ENCODE results near the gene SLC38A1.
A peak's percentile ranks its signal among the peaks of the same experiment; 100 is the strongest.
"Not testable (repeated sequence)": the region's sequence is repeated elsewhere in the genome, so short reads cannot be mapped to it uniquely, and the experiment has no call there.

Gene SLC38A1

DNA sequence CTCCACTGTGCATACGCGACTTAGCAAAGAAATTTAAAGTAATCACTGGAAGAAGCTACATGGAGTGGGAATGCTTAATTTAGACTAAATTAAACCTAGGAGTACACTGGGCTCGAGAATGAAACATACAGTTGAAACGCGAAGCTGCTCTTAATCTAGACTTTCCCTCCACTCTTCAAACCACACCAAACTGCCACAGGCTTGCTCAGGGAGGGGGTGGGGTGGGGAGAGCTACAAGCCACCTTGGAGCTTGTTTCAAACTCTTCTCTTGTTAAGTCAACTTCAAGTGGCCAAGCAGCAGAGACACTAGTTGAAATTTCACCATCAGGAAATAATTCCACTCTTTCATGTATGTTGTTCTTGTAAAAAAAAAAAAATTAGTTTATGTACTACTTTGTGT is 69.9 kb downstream of the SLC38A1 start:
- Histone ChIP-seq H2AFZ (ENCODE audit: low read depth, low read length) (peak overlapping the region; percentile 70), H3K27me3 (ENCODE audit: insufficient read depth, low read length, poor library complexity) (no peaks in the 10 kb centered on the region), H3K36me3 (ENCODE audit: insufficient read depth, low read length) (peaks cover 35% of the 10 kb centered on the region), H3K9ac (ENCODE audit: low read depth, low read length) (peak overlapping the region; percentile 49), H3K27ac (ENCODE audit: low read length) (peak overlapping the region; percentile 90), H3K4me3 (ENCODE audit: low read depth in 1 of 2, low read length in 2 of 2) (no peak overlapping the region; a peak in 1 of 4 replicates), H3K4me1 (ENCODE audit: insufficient read depth, low read length) (peaks cover 21% of the 10 kb centered on the region), H3K4me2 (ENCODE audit: insufficient read depth, low read length) (peak overlapping the region; percentile 39), H4K20me1 (ENCODE audit: insufficient read depth, low read length) (no peaks in the 10 kb centered on the region), H3K79me2 (ENCODE audit: insufficient read depth, low read length) (no peaks in the 10 kb centered on the region), H3K9me3 (ENCODE audit: insufficient read depth, low read length, severe bottlenecking) (no peaks in the 10 kb centered on the region)
- peak; percentile 97 for ATAC-seq (ENCODE audit: insufficient read depth, low read depth)
- no peak for TF ChIP-seq EZH2 (IDR thresholded peaks at IDR 0.05; ENCODE audit: borderline replicate concordance, low read depth, low read length, severe bottlenecking)
- TF ChIP-seq, protein P1, sequence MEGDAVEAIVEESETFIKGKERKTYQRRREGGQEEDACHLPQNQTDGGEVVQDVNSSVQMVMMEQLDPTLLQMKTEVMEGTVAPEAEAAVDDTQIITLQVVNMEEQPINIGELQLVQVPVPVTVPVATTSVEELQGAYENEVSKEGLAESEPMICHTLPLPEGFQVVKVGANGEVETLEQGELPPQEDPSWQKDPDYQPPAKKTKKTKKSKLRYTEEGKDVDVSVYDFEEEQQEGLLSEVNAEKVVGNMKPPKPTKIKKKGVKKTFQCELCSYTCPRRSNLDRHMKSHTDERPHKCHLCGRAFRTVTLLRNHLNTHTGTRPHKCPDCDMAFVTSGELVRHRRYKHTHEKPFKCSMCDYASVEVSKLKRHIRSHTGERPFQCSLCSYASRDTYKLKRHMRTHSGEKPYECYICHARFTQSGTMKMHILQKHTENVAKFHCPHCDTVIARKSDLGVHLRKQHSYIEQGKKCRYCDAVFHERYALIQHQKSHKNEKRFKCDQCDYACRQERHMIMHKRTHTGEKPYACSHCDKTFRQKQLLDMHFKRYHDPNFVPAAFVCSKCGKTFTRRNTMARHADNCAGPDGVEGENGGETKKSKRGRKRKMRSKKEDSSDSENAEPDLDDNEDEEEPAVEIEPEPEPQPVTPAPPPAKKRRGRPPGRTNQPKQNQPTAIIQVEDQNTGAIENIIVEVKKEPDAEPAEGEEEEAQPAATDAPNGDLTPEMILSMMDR (IDR thresholded peaks at IDR 0.05; ENCODE audit: borderline replicate concordance, extremely low read depth, low read length, poor library complexity, severe bottlenecking): no peak
- DNase-seq: peak; percentile 77

DNA sequence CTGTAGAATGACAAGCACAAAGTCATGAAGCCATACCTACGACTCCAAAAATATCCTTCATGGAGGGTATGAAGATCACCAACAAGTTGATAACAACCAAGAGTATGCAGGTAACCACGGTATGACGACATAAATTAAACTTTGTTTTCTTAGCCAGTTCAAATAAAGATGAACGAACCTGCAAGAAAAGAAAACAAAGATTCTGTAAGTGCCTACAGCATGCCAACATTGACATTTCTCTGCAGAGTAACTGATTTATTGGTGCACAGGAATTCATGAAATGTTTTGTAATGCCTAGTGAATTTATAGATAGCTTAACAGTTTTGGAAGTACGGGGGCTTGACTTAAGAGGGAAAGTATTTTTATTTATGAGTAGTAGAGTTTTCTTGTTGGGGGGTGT is 71.0 kb downstream of the SLC38A1 start:
- H3K27me3 ChIP-seq (ENCODE audit: insufficient read depth, low read length, poor library complexity): no peaks in the 10 kb centered on the region
- peaks cover 21% of the 10 kb centered on the region for H3K4me1 ChIP-seq (ENCODE audit: insufficient read depth, low read length)
- no peaks in the 10 kb centered on the region for H3K9me3 ChIP-seq (ENCODE audit: insufficient read depth, low read length, severe bottlenecking)

DNA sequence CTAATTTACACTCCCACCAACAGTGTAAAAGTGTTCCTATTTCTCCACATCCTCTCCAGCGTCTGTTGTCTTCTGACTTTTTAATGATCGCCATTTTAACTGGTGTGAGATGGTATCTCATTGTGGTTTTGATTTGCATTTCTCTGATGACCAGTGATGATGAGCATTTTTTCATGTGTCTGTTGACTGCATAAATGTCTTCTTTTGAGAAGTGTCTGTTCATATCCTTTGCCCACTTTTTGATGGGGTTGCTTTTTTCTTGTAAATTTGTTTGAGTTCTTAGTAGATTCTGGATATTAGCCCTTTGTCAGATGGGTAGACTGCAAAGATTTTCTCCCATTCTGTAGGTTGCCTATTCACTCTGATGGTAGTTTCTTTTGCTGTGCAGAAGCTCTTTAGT is 78.3 kb downstream of the SLC38A1 start:
- H3K4me3 ChIP-seq (ENCODE audit: low read depth in 1 of 2, low read length in 2 of 2); H3K9me3 ChIP-seq (ENCODE audit: insufficient read depth, low read length, severe bottlenecking); H3K4me1 ChIP-seq (ENCODE audit: insufficient read depth, low read length); ATAC-seq (ENCODE audit: insufficient read depth, low read depth); H3K27me3 ChIP-seq (ENCODE audit: insufficient read depth, low read length, poor library complexity); H3K36me3 ChIP-seq (ENCODE audit: insufficient read depth, low read length); H4K20me1 ChIP-seq (ENCODE audit: insufficient read depth, low read length); H3K79me2 ChIP-seq (ENCODE audit: insufficient read depth, low read length); H3K27ac ChIP-seq (ENCODE audit: low read length); DNase-seq; H3K9ac ChIP-seq (ENCODE audit: low read depth, low read length); H2AFZ ChIP-seq (ENCODE audit: low read depth, low read length); H3K4me2 ChIP-seq (ENCODE audit: insufficient read depth, low read length): not testable (repeated sequence)

More for the DNA sequence above, 71.0 kb downstream of the SLC38A1 start:
- Histone ChIP-seq H3K4me3 (ENCODE audit: low read depth in 1 of 2, low read length in 2 of 2) (no peak overlapping the region), H3K9ac (ENCODE audit: low read depth, low read length) (no peak overlapping the region), H3K27ac (ENCODE audit: low read length) (peak overlapping the region; percentile 90; the same call in 1 of the 2 replicates), H2AFZ (ENCODE audit: low read depth, low read length) (no peak overlapping the region), H3K79me2 (ENCODE audit: insufficient read depth, low read length) (no peaks in the 10 kb centered on the region), H3K4me2 (ENCODE audit: insufficient read depth, low read length) (no peak overlapping the region), H3K36me3 (ENCODE audit: insufficient read depth, low read length) (peaks cover 31% of the 10 kb centered on the region), H4K20me1 (ENCODE audit: insufficient read depth, low read length) (no peaks in the 10 kb centered on the region)
- ATAC-seq (ENCODE audit: insufficient read depth, low read depth): no peak
- no peak for DNase-seq
- TF ChIP-seq, protein P1 (IDR thresholded peaks at IDR 0.05; ENCODE audit: borderline replicate concordance, extremely low read depth, low read length, poor library complexity, severe bottlenecking): no peak
- TF ChIP-seq EZH2 (IDR thresholded peaks at IDR 0.05; ENCODE audit: borderline replicate concordance, low read depth, low read length, severe bottlenecking): no peak

DNA sequence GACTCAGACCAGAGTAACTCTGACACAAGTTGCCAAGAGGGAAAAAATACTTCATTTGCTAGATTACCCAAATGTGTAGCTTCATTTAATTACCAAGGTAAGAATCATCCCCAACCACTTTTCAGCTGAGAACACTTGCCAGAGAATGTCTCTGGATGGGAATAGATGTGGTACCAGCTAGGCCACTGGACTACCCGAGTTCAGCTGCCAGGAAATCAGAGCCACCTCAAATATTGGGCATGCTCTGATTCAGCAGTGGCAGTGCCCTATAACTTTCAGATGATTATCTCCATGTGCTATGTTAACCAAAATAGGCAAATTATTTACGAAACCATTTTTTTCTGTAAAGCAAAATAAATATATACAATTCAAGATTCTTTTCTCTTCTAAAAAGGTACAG is 80.7 kb downstream of the SLC38A1 start:
- no peaks in the 10 kb centered on the region for H3K36me3 ChIP-seq (ENCODE audit: insufficient read depth, low read length)
- no peak for DNase-seq

More for the DNA sequence above, 80.7 kb downstream of the SLC38A1 start:
- no peak for ATAC-seq (ENCODE audit: insufficient read depth, low read depth)
- TF ChIP-seq, protein P1 (IDR thresholded peaks at IDR 0.05; ENCODE audit: borderline replicate concordance, extremely low read depth, low read length, poor library complexity, severe bottlenecking): no peak
- no peak for TF ChIP-seq EZH2 (IDR thresholded peaks at IDR 0.05; ENCODE audit: borderline replicate concordance, low read depth, low read length, severe bottlenecking)
- H4K20me1 ChIP-seq (ENCODE audit: insufficient read depth, low read length): no peaks in the 10 kb centered on the region
- H2AFZ ChIP-seq (ENCODE audit: low read depth, low read length): no peak overlapping the region
- H3K4me3 ChIP-seq (ENCODE audit: low read depth in 1 of 2, low read length in 2 of 2): no peak overlapping the region
- H3K4me1 ChIP-seq (ENCODE audit: insufficient read depth, low read length): no peaks in the 10 kb centered on the region
- no peak overlapping the region for H3K4me2 ChIP-seq (ENCODE audit: insufficient read depth, low read length)
- H3K9me3 ChIP-seq (ENCODE audit: insufficient read depth, low read length, severe bottlenecking): no peaks in the 10 kb centered on the region
- no peak overlapping the region for H3K9ac ChIP-seq (ENCODE audit: low read depth, low read length)
- H3K27me3 ChIP-seq (ENCODE audit: insufficient read depth, low read length, poor library complexity): no peaks in the 10 kb centered on the region
- H3K27ac ChIP-seq (ENCODE audit: low read length): no peak overlapping the region
- no peaks in the 10 kb centered on the region for H3K79me2 ChIP-seq (ENCODE audit: insufficient read depth, low read length)
